ENCODE data around the gene TAF3. TPM values are rescaled to one million over a fixed set of nuclear protein-coding genes. Genes with fewer than 3 reads are reported as not detected.

Gene TAF3
- total RNA-seq, 2 donors from 2014 or later, result 16.5 to 19.3 TPM

GRCh38 chr10:8063128-8063908, 245.0 kb downstream of the TAF3 start:
- H3K36me3 Mint-ChIP-seq (ENCODE audit: insufficient read depth in 2 of 2), result peaks cover 28 to 49% of the 10 kb centered on the region in 2 donors
- H3K4me3 Mint-ChIP-seq, result peak overlapping the region; percentile 90 to 98
- H3K9me3 Mint-ChIP-seq, result no peaks in the 10 kb centered on the region
- no peaks in the 10 kb centered on the region for H3K27me3 Mint-ChIP-seq (ENCODE audit: low read depth)
- no peak for ATAC-seq (replicated peaks in 1 of 2)
- DNase-seq, result no peak
- H3K27ac Mint-ChIP-seq, result peak overlapping the region; percentile 87
- peaks cover 98% of the 10 kb centered on the region for H3K4me1 Mint-ChIP-seq (ENCODE audit: low read depth)

DNA sequence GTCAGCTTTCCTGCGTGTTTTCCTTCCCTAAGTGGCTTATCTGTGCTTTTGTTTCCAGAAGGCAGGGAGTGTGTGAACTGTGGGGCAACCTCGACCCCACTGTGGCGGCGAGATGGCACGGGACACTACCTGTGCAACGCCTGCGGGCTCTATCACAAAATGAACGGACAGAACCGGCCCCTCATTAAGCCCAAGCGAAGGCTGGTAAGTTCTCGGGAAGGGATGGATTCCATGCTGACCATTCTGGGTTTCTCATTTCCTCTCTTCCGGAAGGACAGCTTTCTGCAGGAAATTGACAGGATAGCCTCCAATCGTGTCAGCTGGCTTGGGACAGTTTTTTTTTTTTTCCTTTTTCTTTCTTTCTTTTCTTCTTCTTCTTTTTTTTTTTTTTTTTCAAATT, 245.6 kb downstream of the TAF3 start:
- no peaks in the 10 kb centered on the region for H3K9me3 Mint-ChIP-seq
- H3K4me1 Mint-ChIP-seq (ENCODE audit: low read depth), result peaks cover 98% of the 10 kb centered on the region
- H3K36me3 Mint-ChIP-seq (ENCODE audit: insufficient read depth in 2 of 2), result peaks cover 31 to 53% of the 10 kb centered on the region in 2 donors
- no peak for DNase-seq
- peak overlapping the region; percentile 90 to 98 for H3K4me3 Mint-ChIP-seq
- no peaks in the 10 kb centered on the region for H3K27me3 Mint-ChIP-seq (ENCODE audit: low read depth)
- peak overlapping the region; percentile 86 for H3K27ac Mint-ChIP-seq
- ATAC-seq (replicated peaks in 1 of 2), result no peak

- H3K27ac Mint-ChIP-seq, result peak overlapping the region; percentile 86
- ATAC-seq (replicated peaks in 1 of 2) (no peak), DNase-seq (no peak)
- no peaks in the 10 kb centered on the region for H3K9me3 Mint-ChIP-seq
- peaks cover 98% of the 10 kb centered on the region for H3K4me1 Mint-ChIP-seq (ENCODE audit: low read depth)
- H3K4me3 Mint-ChIP-seq, result peak overlapping the region; percentile 65 to 69
- peaks cover 33 to 55% of the 10 kb centered on the region in 2 donors for H3K36me3 Mint-ChIP-seq (ENCODE audit: insufficient read depth in 2 of 2)
- H3K27me3 Mint-ChIP-seq (ENCODE audit: low read depth), result no peaks in the 10 kb centered on the region
Observed at GRCh38 chr10:8064436-8064835, 246.1 kb downstream of the TAF3 start.

DNA sequence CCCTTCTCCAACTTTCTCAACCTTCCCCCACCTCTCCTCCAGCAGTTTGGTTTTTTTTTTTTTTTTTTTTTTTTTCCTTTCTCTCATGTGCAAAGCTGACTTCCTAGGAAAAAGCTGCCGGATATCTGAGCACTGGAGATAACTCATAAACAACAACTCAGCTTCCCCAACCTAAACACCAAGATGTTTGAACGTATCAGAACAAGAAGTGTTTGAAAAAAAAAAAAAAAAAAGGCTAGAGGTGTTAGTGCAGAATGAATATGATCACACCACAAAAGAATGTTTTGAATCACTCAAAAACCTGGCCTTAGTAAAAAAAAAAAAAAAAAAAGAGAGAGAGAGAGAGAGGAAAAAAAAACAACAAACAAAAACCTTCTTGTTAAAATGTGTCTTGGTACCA, 247.3 kb downstream of the TAF3 start:
- no peaks in the 10 kb centered on the region for H3K27me3 Mint-ChIP-seq (ENCODE audit: low read depth)
- peak overlapping the region; percentile 100 for H3K27ac Mint-ChIP-seq
- no peaks in the 10 kb centered on the region for H3K9me3 Mint-ChIP-seq
- peaks cover 37 to 59% of the 10 kb centered on the region in 2 donors for H3K36me3 Mint-ChIP-seq (ENCODE audit: insufficient read depth in 2 of 2)
- DNase-seq (no peak), ATAC-seq (replicated peaks in 1 of 2) (peak; percentile 58 to 61)
- H3K4me1 Mint-ChIP-seq (ENCODE audit: low read depth), result peaks cover 98% of the 10 kb centered on the region
- H3K4me3 Mint-ChIP-seq, result peak overlapping the region; percentile 75 to 93

- no peak for DNase-seq
- Mint-ChIP-seq H3K27me3 (ENCODE audit: low read depth) (no peaks in the 10 kb centered on the region), H3K27ac (peak overlapping the region; percentile 100), H3K36me3 (ENCODE audit: insufficient read depth in 2 of 2) (peaks cover 38 to 60% of the 10 kb centered on the region in 2 donors), H3K4me1 (ENCODE audit: low read depth) (peaks cover 98% of the 10 kb centered on the region), H3K9me3 (no peaks in the 10 kb centered on the region), H3K4me3 (peak overlapping the region; percentile 75 to 93)
- ATAC-seq (replicated peaks in 1 of 2), result peak; percentile 49 to 56
Observed at GRCh38 chr10:8066124-8066523, 247.8 kb downstream of the TAF3 start.

Other genes starting within 250 kb of the TAF3 start
- not detected for gene ITIH5, start 151.5 kb upstream of the TAF3 start, total RNA-seq
- gene ITIH2, start 115.2 kb upstream of the TAF3 start, total RNA-seq, result not detected
- gene KIN, start 30.5 kb upstream of the TAF3 start, total RNA-seq, result 10 to 100 TPM; 16.3 to 16.7 TPM
- 100 to 1,000 TPM; 241 to 287 TPM for gene ATP5F1C, start 30.3 kb upstream of the TAF3 start, total RNA-seq
- 10 to 100 TPM; 40.4 to 50.2 TPM for gene GATA3, start 236.2 kb downstream of the TAF3 start, total RNA-seq